Measurements from ENCODE around the gene MPPED2. TPM values are rescaled to one million over a fixed set of nuclear protein-coding genes. Genes with fewer than 3 reads are reported as not detected.

The MPPED2 gene
- total and polyA plus RNA-seq, 4 donors: 0.11 to 5.6 (median 1.1) TPM

- H3K9ac ChIP-seq (ENCODE audit: insufficient read depth in 1 of 2, low read length in 2 of 2): no peak overlapping the region
- peaks cover 0 to 3% (median 0%) of the 10 kb centered on the region in 4 donors for H3K9me3 ChIP-seq (ENCODE audit: control insufficient read depth in 4 of 4, insufficient read depth in 3 of 4, low read length in 3 of 4)
- 80 to 87% methylated on average over 13 of the region's 13 CpGs for WGBS, 2 donors
- H3K27ac ChIP-seq (ENCODE audit: low read depth in 1 of 2, low read length in 1 of 2): no peak overlapping the region
- ATAC-seq (ENCODE audit: insufficient read depth, low FRiP score): no peak
- H3K4me3 ChIP-seq: no peak overlapping the region
- DNase-seq: no peak
- H3K36me3 ChIP-seq (ENCODE audit: control insufficient read depth in 4 of 4, insufficient read depth in 4 of 4, low read length in 4 of 4): peaks cover 0 to 3% (median 0%) of the 10 kb centered on the region in 4 donors
- H3K4me1 ChIP-seq (ENCODE audit: control insufficient read depth in 5 of 5, insufficient read depth in 5 of 5, low read length in 5 of 5): peaks cover 0 to 5% (median 0%) of the 10 kb centered on the region in 5 donors
- TF ChIP-seq CTCF (IDR thresholded peaks at IDR 0.05; ENCODE audit: control extremely low read depth, extremely low read depth): no peak
- H3K27me3 ChIP-seq (ENCODE audit: control insufficient read depth in 3 of 3, insufficient read depth in 3 of 3, low read length in 2 of 3): no peaks in the 10 kb centered on the region
Observed at GRCh38 chr11:30406978-30407762, 179.0 kb downstream of the MPPED2 start.

GRCh38 chr11:30405385-30405784 lies 180.8 kb downstream of the MPPED2 start:
- WGBS, 2 donors: 31 to 51% methylated on average over 3 of the region's 3 CpGs
- Histone ChIP-seq H3K9ac (ENCODE audit: insufficient read depth in 1 of 2, low read length in 2 of 2) (no peak overlapping the region), H3K27ac (ENCODE audit: low read depth in 1 of 2, low read length in 1 of 2) (no peak overlapping the region), H3K4me1 (ENCODE audit: control insufficient read depth in 5 of 5, insufficient read depth in 5 of 5, low read length in 5 of 5) (peaks cover 0 to 5% (median 0%) of the 10 kb centered on the region in 5 donors), H3K27me3 (ENCODE audit: control insufficient read depth in 3 of 3, insufficient read depth in 3 of 3, low read length in 2 of 3) (no peaks in the 10 kb centered on the region), H3K4me3 (no peak overlapping the region), H3K9me3 (ENCODE audit: control insufficient read depth in 4 of 4, insufficient read depth in 3 of 4, low read length in 3 of 4) (peaks cover 0 to 2% (median 0%) of the 10 kb centered on the region in 4 donors), H3K36me3 (ENCODE audit: control insufficient read depth in 4 of 4, insufficient read depth in 4 of 4, low read length in 4 of 4) (no peaks in the 10 kb centered on the region)
- TF ChIP-seq CTCF (IDR thresholded peaks at IDR 0.05; ENCODE audit: control extremely low read depth, extremely low read depth): no peak
- ATAC-seq (ENCODE audit: insufficient read depth, low FRiP score): no peak
- DNase-seq: no peak

- H3K9me3 ChIP-seq (ENCODE audit: control insufficient read depth in 4 of 4, insufficient read depth in 3 of 4, low read length in 3 of 4): peaks cover 0 to 2% (median 0%) of the 10 kb centered on the region in 4 donors
- TF ChIP-seq CTCF (IDR thresholded peaks at IDR 0.05; ENCODE audit: control extremely low read depth, extremely low read depth): no peak
- H3K27ac ChIP-seq (ENCODE audit: low read depth in 1 of 2, low read length in 1 of 2): no peak overlapping the region
- no peak overlapping the region for H3K4me3 ChIP-seq
- no peak overlapping the region for H3K9ac ChIP-seq (ENCODE audit: insufficient read depth in 1 of 2, low read length in 2 of 2)
- H3K27me3 ChIP-seq (ENCODE audit: control insufficient read depth in 3 of 3, insufficient read depth in 3 of 3, low read length in 2 of 3): no peaks in the 10 kb centered on the region
- WGBS, 2 donors: 87 to 92% methylated on average over 3 of the region's 3 CpGs
- DNase-seq (no peak), ATAC-seq (ENCODE audit: insufficient read depth, low FRiP score) (no peak)
- H3K4me1 ChIP-seq (ENCODE audit: control insufficient read depth in 5 of 5, insufficient read depth in 5 of 5, low read length in 5 of 5): peaks cover 0 to 5% (median 0%) of the 10 kb centered on the region in 5 donors
- H3K36me3 ChIP-seq (ENCODE audit: control insufficient read depth in 4 of 4, insufficient read depth in 4 of 4, low read length in 4 of 4): no peaks in the 10 kb centered on the region
Observed at GRCh38 chr11:30404136-30404535, 182.0 kb downstream of the MPPED2 start.

Measured in lung (tissue), 12 donors.